ENCODE data around the gene BMP8A.
"Not testable (repeated sequence)": the region's sequence is repeated elsewhere in the genome, so short reads cannot be mapped to it uniquely, and the experiment has no call there.

The BMP8A gene

DNA sequence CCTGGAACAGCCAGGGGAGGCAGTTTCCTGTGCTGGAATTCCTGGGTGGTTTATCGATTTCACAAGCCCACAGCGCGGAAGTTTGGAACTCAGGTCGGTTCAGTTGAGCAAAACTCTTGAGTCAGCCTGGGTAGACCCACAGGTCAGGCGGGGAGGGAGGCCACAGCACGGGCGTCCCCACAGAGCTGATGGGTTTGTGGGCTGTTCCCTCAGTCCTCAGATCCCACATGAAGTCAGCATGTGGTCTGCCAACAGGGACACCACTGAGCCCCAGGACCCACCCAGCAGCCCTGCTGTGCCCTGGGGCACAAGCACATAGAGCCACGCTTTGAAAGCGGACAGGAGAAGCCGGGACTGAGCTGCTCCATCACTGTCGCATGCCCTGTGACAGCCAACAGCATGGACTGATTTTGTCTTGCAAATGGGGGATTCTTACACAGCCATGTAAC lies 17.4 kb downstream of the BMP8A start:
- Histone ChIP-seq H3K4me3 (replicated peaks; ENCODE audit: low read depth, low read length) (no peak overlapping the region), H3K36me3 (ENCODE audit: control insufficient read depth, insufficient read depth, low read length) (no peaks in the 10 kb centered on the region), H3K27me3 (replicated peaks; ENCODE audit: control insufficient read depth, insufficient read depth, low read length) (no peaks in the 10 kb centered on the region)
- TF ChIP-seq, protein P1, sequence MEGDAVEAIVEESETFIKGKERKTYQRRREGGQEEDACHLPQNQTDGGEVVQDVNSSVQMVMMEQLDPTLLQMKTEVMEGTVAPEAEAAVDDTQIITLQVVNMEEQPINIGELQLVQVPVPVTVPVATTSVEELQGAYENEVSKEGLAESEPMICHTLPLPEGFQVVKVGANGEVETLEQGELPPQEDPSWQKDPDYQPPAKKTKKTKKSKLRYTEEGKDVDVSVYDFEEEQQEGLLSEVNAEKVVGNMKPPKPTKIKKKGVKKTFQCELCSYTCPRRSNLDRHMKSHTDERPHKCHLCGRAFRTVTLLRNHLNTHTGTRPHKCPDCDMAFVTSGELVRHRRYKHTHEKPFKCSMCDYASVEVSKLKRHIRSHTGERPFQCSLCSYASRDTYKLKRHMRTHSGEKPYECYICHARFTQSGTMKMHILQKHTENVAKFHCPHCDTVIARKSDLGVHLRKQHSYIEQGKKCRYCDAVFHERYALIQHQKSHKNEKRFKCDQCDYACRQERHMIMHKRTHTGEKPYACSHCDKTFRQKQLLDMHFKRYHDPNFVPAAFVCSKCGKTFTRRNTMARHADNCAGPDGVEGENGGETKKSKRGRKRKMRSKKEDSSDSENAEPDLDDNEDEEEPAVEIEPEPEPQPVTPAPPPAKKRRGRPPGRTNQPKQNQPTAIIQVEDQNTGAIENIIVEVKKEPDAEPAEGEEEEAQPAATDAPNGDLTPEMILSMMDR (IDR thresholded peaks at IDR 0.05; ENCODE audit: insufficient read depth, low read length, poor library complexity, severe bottlenecking): no peak
- peak; percentile 68 for DNase-seq (ENCODE audit: extremely low read depth, insufficient read length)

DNA sequence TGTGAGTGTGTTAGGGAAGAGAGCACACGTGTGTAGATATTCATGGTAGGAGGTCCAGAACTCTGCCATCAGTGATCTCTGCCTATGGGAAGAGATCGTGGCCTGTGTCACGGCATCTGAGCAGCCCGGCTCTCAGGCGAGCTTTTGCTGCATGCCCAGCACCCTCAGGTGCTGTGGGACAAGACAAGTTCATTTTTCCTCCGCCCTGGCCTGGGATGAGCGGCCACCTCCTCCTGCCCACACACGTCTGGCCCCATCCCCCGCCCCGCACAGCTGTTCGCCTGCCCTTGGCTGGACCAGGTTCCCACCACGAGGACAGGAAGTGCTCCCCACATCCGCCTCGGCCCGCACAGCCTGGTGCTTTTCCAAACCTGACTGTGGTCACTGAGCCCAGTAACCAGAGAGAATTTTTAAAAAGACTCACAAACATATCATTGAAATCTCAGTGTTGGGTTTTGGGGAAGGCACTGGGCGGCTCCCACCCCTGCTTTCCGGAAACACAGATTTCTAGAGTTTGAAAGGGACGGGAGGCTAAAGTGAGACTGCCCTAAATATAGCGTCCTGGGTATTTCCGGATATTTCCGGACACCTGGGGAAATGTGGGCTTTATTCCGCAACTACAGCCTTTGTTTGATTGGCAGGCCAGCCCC lies 18.0 kb downstream of the BMP8A start:
- no peak overlapping the region for H3K4me3 ChIP-seq (replicated peaks; ENCODE audit: low read depth, low read length)
- H3K36me3 ChIP-seq (ENCODE audit: control insufficient read depth, insufficient read depth, low read length): no peaks in the 10 kb centered on the region
- TF ChIP-seq, protein P1 (IDR thresholded peaks at IDR 0.05; ENCODE audit: insufficient read depth, low read length, poor library complexity, severe bottlenecking): no peak

DNA sequence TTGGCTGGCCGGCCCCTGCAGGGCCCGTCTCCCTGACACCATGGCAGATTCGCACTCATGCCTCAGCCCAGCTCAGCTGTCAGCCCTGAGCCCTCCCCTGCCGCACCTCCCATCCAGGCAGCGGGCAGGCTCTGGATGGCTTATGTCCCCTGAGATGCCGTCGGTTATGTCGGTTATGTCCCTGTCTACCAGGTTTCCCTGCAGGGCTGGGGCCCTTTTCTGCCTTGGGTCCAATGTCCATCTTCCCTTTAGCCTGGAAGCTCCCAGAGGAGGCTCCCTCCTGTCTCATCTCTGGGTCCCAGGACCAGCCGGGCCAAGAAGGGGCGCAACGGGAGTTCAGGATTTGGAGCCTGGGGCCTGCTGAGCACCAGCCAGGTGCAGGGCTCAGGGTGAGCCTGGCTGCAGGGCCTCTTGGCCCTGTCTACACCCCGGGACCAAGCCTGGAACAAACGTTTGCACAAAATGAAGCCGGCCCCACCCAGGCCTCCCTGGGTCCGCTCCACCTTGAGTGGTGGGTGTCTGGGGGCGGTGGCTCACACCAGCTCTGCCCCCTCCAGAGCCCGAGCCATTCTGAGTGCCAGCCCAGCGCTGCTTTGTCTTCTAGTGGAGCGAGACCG lies 19.2 kb downstream of the BMP8A start:
- H3K4me3 ChIP-seq (replicated peaks; ENCODE audit: low read depth, low read length); H3K27me3 ChIP-seq (replicated peaks; ENCODE audit: control insufficient read depth, insufficient read depth, low read length); DNase-seq (ENCODE audit: extremely low read depth, insufficient read length); H3K36me3 ChIP-seq (ENCODE audit: control insufficient read depth, insufficient read depth, low read length): not testable (repeated sequence)

More for the DNA sequence above, 18.0 kb downstream of the BMP8A start:
- DNase-seq (ENCODE audit: extremely low read depth, insufficient read length): peak; percentile 82
- no peaks in the 10 kb centered on the region for H3K27me3 ChIP-seq (replicated peaks; ENCODE audit: control insufficient read depth, insufficient read depth, low read length)

DNA sequence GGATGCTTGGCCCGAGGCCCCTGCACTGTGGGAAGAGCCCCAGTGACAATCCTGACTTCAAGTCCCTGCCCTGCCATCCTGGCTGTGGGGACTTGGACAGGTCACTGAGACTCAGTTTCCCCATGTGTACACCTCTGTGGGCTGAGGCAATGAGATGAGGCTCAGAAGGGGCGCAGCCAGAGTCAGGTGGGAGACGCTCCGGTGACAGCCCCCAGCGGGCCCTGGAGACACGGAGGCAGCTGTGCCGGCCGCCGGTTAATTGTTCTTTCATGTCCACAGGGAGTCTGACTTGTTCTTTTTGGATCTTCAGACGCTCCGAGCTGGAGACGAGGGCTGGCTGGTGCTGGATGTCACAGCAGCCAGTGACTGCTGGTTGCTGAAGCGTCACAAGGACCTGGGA lies 20.0 kb downstream of the BMP8A start:
- H3K27me3 ChIP-seq (replicated peaks; ENCODE audit: control insufficient read depth, insufficient read depth, low read length); H3K36me3 ChIP-seq (ENCODE audit: control insufficient read depth, insufficient read depth, low read length); DNase-seq (ENCODE audit: extremely low read depth, insufficient read length): not testable (repeated sequence)

DNA sequence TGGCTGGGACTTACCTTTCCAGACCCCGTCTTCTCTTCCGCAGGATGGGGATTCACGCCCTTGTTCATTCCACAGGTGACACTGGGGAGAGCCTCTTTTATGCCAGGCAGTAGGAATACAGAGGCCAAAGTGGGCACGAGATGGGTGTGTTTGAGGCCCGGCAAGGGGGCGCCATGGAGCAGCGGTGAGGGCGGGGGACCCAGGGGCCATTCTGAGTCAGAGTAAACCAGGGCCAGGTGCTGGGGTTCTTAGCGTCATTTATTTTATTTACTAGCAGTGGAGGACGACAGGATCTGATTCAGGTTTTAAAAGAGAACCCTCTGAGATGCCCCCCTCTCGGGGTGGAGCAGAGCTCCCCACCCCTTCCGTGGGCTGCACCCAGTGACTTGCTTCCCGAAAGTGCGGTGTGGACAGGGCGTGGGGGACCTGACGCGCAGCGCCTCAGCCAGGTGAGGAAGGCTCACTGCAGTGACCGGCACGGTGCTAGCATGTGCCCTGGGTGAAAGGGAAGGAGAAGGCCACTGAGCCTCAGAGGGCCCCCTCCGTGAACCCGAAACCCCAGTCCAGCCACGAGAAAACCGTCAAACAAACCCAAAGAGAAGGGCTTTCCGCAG lies 20.9 kb downstream of the BMP8A start:
- not testable (repeated sequence) for H3K27me3 ChIP-seq (replicated peaks; ENCODE audit: control insufficient read depth, insufficient read depth, low read length); DNase-seq (ENCODE audit: extremely low read depth, insufficient read length); H3K4me3 ChIP-seq (replicated peaks; ENCODE audit: low read depth, low read length); H3K36me3 ChIP-seq (ENCODE audit: control insufficient read depth, insufficient read depth, low read length)

More for the DNA sequence above, 20.0 kb downstream of the BMP8A start:
- not testable (repeated sequence) for H3K4me3 ChIP-seq (replicated peaks; ENCODE audit: low read depth, low read length)

DNA sequence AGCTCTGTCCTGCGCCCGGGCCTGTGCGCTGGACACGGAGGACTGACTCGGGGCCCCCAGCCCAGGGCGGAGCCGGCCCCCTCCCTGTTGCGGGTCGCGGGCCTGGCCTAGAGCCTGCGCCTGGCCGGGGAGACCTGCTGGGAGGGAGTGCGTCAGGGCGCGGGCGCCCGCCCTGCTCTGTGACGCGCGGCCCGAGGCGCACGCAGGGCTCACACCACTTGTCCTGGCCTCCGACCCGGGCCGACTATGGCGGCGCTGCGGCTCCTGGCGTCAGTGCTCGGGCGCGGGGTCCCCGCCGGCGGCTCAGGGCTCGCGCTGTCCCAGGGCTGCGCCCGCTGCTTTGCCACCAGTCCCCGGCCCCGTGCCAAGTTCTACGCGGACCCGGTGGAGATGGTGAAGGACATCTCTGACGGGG lies 23.3 kb downstream of the BMP8A start:
- H3K36me3 ChIP-seq (ENCODE audit: control insufficient read depth, insufficient read depth, low read length); H3K4me3 ChIP-seq (replicated peaks; ENCODE audit: low read depth, low read length); DNase-seq (ENCODE audit: extremely low read depth, insufficient read length); H3K27me3 ChIP-seq (replicated peaks; ENCODE audit: control insufficient read depth, insufficient read depth, low read length): not testable (repeated sequence)

DNA sequence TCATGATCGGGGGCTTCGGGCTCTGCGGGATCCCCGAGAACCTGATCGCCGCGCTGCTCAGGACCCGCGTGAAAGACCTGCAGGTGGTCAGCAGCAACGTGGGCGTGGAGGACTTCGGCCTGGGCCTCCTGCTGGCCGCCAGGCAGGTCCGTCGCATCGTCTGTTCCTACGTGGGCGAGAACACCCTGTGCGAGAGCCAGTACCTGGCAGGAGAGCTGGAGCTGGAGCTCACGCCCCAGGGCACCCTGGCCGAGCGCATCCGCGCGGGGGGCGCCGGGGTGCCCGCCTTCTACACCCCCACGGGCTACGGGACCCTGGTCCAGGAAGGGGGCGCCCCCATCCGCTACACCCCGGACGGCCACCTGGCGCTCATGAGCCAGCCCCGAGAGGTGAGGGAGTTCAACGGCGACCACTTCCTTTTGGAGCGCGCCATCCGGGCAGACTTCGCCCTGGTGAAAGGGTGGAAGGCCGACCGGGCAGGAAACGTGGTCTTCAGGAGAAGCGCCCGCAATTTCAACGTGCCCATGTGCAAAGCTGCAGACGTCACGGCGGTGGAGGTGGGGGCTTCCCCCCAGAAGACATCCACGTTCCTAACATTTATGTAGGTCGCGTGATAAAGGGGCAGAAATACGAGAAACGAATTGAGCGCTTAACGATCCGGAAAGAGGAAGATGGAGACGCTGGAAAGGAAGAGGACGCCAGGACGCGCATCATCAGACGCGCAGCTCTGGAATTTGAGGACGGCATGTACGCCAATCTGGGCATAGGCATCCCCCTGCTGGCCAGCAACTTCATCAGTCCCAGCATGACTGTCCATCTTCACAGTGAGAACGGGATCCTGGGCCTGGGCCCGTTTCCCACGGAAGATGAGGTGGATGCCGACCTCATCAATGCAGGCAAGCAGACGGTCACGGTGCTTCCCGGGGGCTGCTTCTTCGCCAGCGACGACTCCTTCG lies 24.0 kb downstream of the BMP8A start:
- not testable (repeated sequence) for H3K4me3 ChIP-seq (replicated peaks; ENCODE audit: low read depth, low read length); H3K27me3 ChIP-seq (replicated peaks; ENCODE audit: control insufficient read depth, insufficient read depth, low read length); H3K36me3 ChIP-seq (ENCODE audit: control insufficient read depth, insufficient read depth, low read length); DNase-seq (ENCODE audit: extremely low read depth, insufficient read length)

DNA sequence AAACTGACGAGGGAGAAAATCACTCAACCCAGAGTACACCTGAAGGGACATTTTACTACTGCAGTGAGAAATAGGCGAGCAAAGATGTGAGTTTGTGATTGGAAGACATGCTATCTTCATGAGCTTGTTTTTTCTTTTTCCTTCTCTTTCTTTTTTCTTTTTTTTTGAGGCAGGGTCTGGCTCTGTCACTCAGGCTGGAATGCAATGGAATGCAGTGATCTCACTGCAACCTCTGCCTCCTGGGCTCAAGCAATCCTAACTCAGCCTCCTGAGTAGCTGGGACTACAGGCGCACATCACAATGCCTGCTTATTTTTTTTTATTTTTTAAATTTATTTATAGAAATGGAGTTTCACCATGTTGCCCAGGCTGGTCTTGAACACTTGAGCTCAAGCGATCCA lies 25.4 kb downstream of the BMP8A start:
- H3K36me3 ChIP-seq (ENCODE audit: control insufficient read depth, insufficient read depth, low read length); H3K4me3 ChIP-seq (replicated peaks; ENCODE audit: low read depth, low read length); DNase-seq (ENCODE audit: extremely low read depth, insufficient read length); H3K27me3 ChIP-seq (replicated peaks; ENCODE audit: control insufficient read depth, insufficient read depth, low read length): not testable (repeated sequence)

DNA sequence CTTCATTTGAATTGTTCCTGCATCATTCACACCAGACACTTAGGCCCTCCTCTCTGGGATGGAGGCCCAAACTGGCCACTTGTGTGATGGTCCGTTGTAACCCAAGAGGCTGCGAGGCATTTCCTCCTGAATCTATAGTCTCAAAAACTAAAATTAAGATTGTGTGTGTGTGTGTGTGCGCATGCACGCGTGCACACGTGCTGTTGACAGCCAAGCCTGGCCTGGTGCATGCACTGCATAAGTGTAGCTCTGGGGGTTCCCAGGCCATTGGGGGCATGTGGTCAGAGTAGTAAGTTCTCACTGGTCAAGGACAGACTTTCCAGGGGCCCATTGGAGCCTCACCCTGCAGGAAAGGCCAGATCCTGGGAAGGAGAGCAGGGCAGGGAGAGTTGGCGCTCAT lies 26.5 kb downstream of the BMP8A start:
- not testable (repeated sequence) for H3K36me3 ChIP-seq (ENCODE audit: control insufficient read depth, insufficient read depth, low read length); H3K4me3 ChIP-seq (replicated peaks; ENCODE audit: low read depth, low read length); DNase-seq (ENCODE audit: extremely low read depth, insufficient read length); H3K27me3 ChIP-seq (replicated peaks; ENCODE audit: control insufficient read depth, insufficient read depth, low read length)

DNA sequence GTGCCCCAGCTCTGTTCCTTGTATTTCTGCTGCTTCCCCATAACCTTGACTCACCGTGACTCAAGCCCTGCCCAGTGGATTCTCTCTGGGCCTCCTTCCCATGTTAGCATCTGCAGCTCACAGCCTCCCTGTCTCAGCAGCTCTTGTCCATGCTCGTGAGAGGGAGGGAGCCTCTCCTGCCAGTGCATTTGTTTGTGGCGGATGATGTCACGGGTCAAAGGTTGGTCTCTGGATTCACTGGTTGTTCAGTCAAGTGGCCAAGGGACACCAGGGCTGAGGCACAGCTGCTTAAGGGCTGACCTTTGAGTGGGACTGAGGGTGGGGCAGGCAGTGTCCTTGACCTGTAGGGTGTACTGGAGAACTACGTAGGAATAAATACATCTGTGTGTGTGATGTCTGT lies 27.9 kb downstream of the BMP8A start:
- not testable (repeated sequence) for DNase-seq (ENCODE audit: extremely low read depth, insufficient read length); H3K36me3 ChIP-seq (ENCODE audit: control insufficient read depth, insufficient read depth, low read length); H3K4me3 ChIP-seq (replicated peaks; ENCODE audit: low read depth, low read length); H3K27me3 ChIP-seq (replicated peaks; ENCODE audit: control insufficient read depth, insufficient read depth, low read length)

DNA sequence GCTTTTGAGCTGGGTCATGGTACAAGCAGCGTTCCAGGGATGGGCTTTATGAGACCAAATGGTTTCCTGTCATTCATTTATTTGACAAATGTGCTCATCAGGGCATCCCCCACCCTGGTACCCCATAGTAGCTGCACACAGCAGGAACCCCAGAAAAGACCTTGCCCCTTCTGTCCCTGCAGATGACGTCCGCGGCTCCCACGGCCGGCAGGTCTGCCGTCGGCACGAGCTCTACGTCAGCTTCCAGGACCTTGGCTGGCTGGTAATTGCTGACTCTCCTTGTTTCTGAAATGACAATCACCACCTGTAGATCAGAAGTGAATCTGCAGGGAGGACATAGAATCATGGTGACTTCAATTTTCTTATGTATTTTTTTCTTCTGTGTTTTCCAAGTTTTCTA lies 30.8 kb downstream of the BMP8A start:
- not testable (repeated sequence) for H3K4me3 ChIP-seq (replicated peaks; ENCODE audit: low read depth, low read length); H3K27me3 ChIP-seq (replicated peaks; ENCODE audit: control insufficient read depth, insufficient read depth, low read length); H3K36me3 ChIP-seq (ENCODE audit: control insufficient read depth, insufficient read depth, low read length); DNase-seq (ENCODE audit: extremely low read depth, insufficient read length)
